B cell (primary cell): ENCODE measurements around the gene CATSPERD.

ENCODE experiments used
- CTCF ChIP-seq: fragments of 200-600 bp; IDR thresholded peaks from one replicate; pipeline ENCODE4 v1.8.0; 2022; ENCODE audit warnings: antibody characterized with exemption, mild to moderate bottlenecking
- EZH2 ChIP-seq: IDR thresholded peaks from 2 replicates; pipeline ENCODE4 v1.6.1; 2012; ENCODE audit warnings: borderline replicate concordance, low read depth, mild to moderate bottlenecking, moderate library complexity, low read length; ENCODE audit not compliant: insufficient read depth, poor library complexity, severe bottlenecking

GRCh38 chr19:5811117-5811516 lies 90.7 kb downstream of the CATSPERD start:
- TF ChIP-seq CTCF (no peak), EZH2 (no peak)
